Fibroblast of the aortic adventitia (primary cell): ENCODE results near the gene OLAH. TPM values are rescaled to one million over a fixed set of nuclear protein-coding genes. Genes with fewer than 3 reads are reported as not detected.
A peak's percentile ranks its signal among the peaks of the same experiment; 100 is the strongest.

Experiments used
- DNase-seq: peaks from one replicate; pipeline ENCODE4 v3.0.0-alpha.2; 2010; ENCODE audit warnings: low read depth
- H3K4me3 ChIP-seq: 2 replicates; pipeline ENCODE4 v1.5.1; 2011; ENCODE audit warnings: low read depth, mild to moderate bottlenecking, control low read depth, low read length, moderate library complexity
- CTCF ChIP-seq: IDR thresholded peaks from 2 replicates; pipeline ENCODE4 v1.5.1; 2011; ENCODE audit warnings: mild to moderate bottlenecking, low read length, control low read depth, inconsistent platforms; ENCODE audit not compliant: insufficient read depth
- total RNA-seq: library from RNA; depleted of rRNA; stranded (reverse); fragments of >200 nt; gene quantifications from 2 replicates; pipeline ENCODE4 v1.2.3, GENCODE V29; 2012; ENCODE audit warnings: low replicate concordance

OLAH gene
- total RNA-seq, 1 donor = not detected

GRCh38 chr10:15035385-15036301 lies 8.1 kb upstream of the OLAH start:
- no peak overlapping the region for H3K4me3 ChIP-seq
- peak; percentile 17 for DNase-seq
- no peak for TF ChIP-seq CTCF

- TF ChIP-seq CTCF = no peak
- no peak overlapping the region for H3K4me3 ChIP-seq
- no peak for DNase-seq
Measured at GRCh38 chr10:15037691-15038090, 6.1 kb upstream of the OLAH start.

DNA sequence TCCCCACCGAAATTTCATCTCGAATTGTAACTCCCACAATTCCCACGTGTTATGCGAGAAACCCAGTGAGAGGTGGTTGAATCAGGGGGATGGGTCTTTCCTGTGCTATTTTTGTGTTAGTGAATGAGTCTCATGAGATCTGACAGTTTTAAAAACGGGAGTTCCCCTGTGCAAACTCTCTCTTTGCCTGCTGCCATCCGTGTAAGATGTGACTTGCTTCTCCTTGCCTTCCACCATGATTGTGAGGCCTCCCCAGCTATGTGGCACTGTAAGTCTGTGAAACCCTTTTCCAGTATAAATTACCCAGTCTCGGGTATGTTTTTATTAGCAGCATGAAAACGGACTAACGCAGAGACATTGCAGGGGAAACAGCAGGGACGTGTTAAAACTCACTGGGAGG lies 5.3 kb upstream of the OLAH start:
- DNase-seq = no peak
- TF ChIP-seq CTCF = no peak
- H3K4me3 ChIP-seq = no peak overlapping the region

GRCh38 chr10:15045380-15045779 lies 1.6 kb downstream of the OLAH start:
- DNase-seq = no peak
- TF ChIP-seq CTCF = no peak
- no peak overlapping the region for H3K4me3 ChIP-seq

DNA sequence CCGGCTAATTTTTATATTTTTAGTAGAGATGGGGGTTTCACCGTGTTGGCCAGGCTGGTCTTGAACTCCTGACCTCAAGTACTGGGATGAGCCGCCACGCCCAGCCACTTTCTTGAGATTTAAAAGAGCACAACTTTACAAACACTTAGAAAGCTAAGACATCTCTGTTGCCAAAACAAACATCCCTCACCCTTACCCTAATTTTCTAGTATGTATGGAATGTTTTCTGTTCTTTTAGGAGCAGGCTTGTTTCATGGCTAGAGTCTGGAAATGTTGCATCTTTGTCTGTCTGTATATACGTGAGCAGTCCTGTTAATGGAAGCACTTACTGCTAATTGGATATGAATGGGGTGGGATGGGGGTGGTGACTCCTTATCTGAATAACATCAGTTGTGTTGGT lies 2.9 kb downstream of the OLAH start:
- no peak overlapping the region for H3K4me3 ChIP-seq
- TF ChIP-seq CTCF = no peak
- peak; percentile 69 for DNase-seq

DNA sequence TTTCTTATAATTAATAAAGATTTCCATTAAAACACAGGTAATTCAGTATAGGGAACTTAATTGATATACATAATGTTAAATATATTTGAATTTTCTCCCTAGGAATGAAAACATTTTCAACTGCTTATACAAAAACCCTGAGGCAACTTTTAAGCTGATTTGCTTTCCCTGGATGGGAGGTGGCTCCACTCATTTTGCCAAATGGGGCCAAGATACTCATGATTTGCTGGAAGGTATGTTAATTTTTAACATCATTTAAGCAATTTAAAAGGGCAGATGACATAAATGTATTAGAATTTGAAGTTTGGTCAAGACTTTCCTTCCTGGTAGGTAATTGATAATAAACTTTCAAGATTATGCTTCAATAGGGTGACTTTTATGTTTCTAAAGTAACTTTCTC lies 5.8 kb downstream of the OLAH start:
- no peak for DNase-seq
- H3K4me3 ChIP-seq = no peak overlapping the region
- TF ChIP-seq CTCF = no peak

DNA sequence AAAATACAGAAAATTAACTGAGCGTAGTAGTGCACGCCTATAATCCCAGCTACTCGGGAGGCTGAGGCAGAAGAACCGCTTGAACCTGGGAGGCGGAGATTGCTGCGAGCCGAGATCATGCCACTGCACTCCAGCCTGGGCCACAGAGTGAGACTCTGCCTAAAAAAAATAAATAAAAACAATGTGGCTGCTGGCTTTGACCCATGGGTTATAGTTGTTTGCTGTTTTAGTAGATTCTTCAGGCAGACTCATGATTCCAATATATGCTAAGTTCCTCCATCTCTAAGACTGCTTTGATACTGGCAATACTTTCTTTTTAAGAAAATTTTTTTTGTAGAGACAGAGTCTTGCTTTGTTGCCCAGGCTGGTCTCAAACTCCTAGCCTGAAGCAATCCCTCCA lies 8.4 kb downstream of the OLAH start:
- no peak for DNase-seq
- TF ChIP-seq CTCF = no peak
- H3K4me3 ChIP-seq = no peak overlapping the region
